ENCODE measurements around the gene FOXO1.
A peak's percentile ranks its signal among the peaks of the same experiment; 100 is the strongest.

FOXO1 gene

GRCh38 chr13:40576369-40576768 lies 90.1 kb downstream of the FOXO1 start:
- no peaks in the 10 kb centered on the region for H3K9me3 ChIP-seq (ENCODE audit: insufficient read depth, low read length)
- no peaks in the 10 kb centered on the region for H3K9me2 ChIP-seq (replicated peaks; ENCODE audit: insufficient read depth, low read length)
- no peaks in the 10 kb centered on the region for H3K36me3 ChIP-seq (ENCODE audit: low read length)
- peak overlapping the region; percentile 40 for H3K27ac ChIP-seq (ENCODE audit: low read depth, low read length)
- H3K9ac ChIP-seq (ENCODE audit: low read length), result peak overlapping the region; percentile 1; the same call in 1 of the 2 replicates
- peaks cover 37% of the 10 kb centered on the region for H3F3A ChIP-seq (ENCODE audit: insufficient read depth)
- H3K79me2 ChIP-seq (ENCODE audit: insufficient read depth, low read length), result peaks cover 99% of the 10 kb centered on the region
- no peak for TF ChIP-seq CTCF (IDR thresholded peaks at IDR 0.05; ENCODE audit: insufficient read depth, low read length, poor library complexity, severe bottlenecking)
- no peak for TF ChIP-seq EZH2phosphoT487 (conservative IDR thresholded peaks at IDR 0.05; ENCODE audit: low read length)
- H3K27me3 ChIP-seq (ENCODE audit: low read length), result no peaks in the 10 kb centered on the region
- H4K20me1 ChIP-seq (ENCODE audit: low read depth, low read length), result peaks cover 36% of the 10 kb centered on the region
- H3K4me2 ChIP-seq (ENCODE audit: low read depth, low read length, poor library complexity, severe bottlenecking), result peak overlapping the region; percentile 8
- H3K4me3 ChIP-seq (ENCODE audit: insufficient read depth, low read length, poor library complexity, severe bottlenecking), result no peak overlapping the region
- no peak overlapping the region for H2AFZ ChIP-seq (ENCODE audit: low read depth, low read length, severe bottlenecking)

GRCh38 chr13:40572961-40573360 lies 93.5 kb downstream of the FOXO1 start:
- H3K4me2 ChIP-seq (ENCODE audit: low read depth, low read length, poor library complexity, severe bottlenecking), result peak overlapping the region; percentile 57

GRCh38 chr13:40571338-40571963 lies 95.0 kb downstream of the FOXO1 start:
- Histone ChIP-seq H3K36me3 (ENCODE audit: low read length) (no peaks in the 10 kb centered on the region), H3K27ac (ENCODE audit: low read depth, low read length) (peak overlapping the region; percentile 24; the same call in 1 of the 2 replicates), H3K79me2 (ENCODE audit: insufficient read depth, low read length) (peaks cover 100% of the 10 kb centered on the region), H3K9me3 (ENCODE audit: insufficient read depth, low read length) (no peaks in the 10 kb centered on the region), H3K9ac (ENCODE audit: low read length) (no peak overlapping the region; the same call in 1 of the 2 replicates), H3K4me3 (ENCODE audit: insufficient read depth, low read length, poor library complexity, severe bottlenecking) (no peak overlapping the region), H2AFZ (ENCODE audit: low read depth, low read length, severe bottlenecking) (no peak overlapping the region), H3K27me3 (ENCODE audit: low read length) (no peaks in the 10 kb centered on the region), H3K9me2 (replicated peaks; ENCODE audit: insufficient read depth, low read length) (no peaks in the 10 kb centered on the region), H3K4me2 (ENCODE audit: low read depth, low read length, poor library complexity, severe bottlenecking) (peak overlapping the region; percentile 57), H4K20me1 (ENCODE audit: low read depth, low read length) (peaks cover 47% of the 10 kb centered on the region), H3F3A (ENCODE audit: insufficient read depth) (peaks cover 21% of the 10 kb centered on the region)
- TF ChIP-seq CTCF (IDR thresholded peaks at IDR 0.05; ENCODE audit: insufficient read depth, low read length, poor library complexity, severe bottlenecking), result no peak
- no peak for TF ChIP-seq EZH2phosphoT487 (conservative IDR thresholded peaks at IDR 0.05; ENCODE audit: low read length)

More at GRCh38 chr13:40572961-40573360, 93.5 kb downstream of the FOXO1 start:
- Histone ChIP-seq H3K4me3 (ENCODE audit: insufficient read depth, low read length, poor library complexity, severe bottlenecking) (no peak overlapping the region), H3K27ac (ENCODE audit: low read depth, low read length) (peak overlapping the region; percentile 51), H3K9ac (ENCODE audit: low read length) (peak overlapping the region; percentile 2; the same call in 1 of the 2 replicates), H3K27me3 (ENCODE audit: low read length) (no peaks in the 10 kb centered on the region), H3K79me2 (ENCODE audit: insufficient read depth, low read length) (peaks cover 99% of the 10 kb centered on the region), H3K9me3 (ENCODE audit: insufficient read depth, low read length) (no peaks in the 10 kb centered on the region), H3K36me3 (ENCODE audit: low read length) (no peaks in the 10 kb centered on the region), H3F3A (ENCODE audit: insufficient read depth) (peaks cover 28% of the 10 kb centered on the region), H4K20me1 (ENCODE audit: low read depth, low read length) (peaks cover 47% of the 10 kb centered on the region), H2AFZ (ENCODE audit: low read depth, low read length, severe bottlenecking) (no peak overlapping the region), H3K9me2 (replicated peaks; ENCODE audit: insufficient read depth, low read length) (no peaks in the 10 kb centered on the region)
- TF ChIP-seq CTCF (IDR thresholded peaks at IDR 0.05; ENCODE audit: insufficient read depth, low read length, poor library complexity, severe bottlenecking) (no peak), EZH2phosphoT487 (conservative IDR thresholded peaks at IDR 0.05; ENCODE audit: low read length) (no peak)

Data from SU-DHL-6 (cell line).